Measurements from ENCODE around the gene STXBP3. TPM values are rescaled to one million over a fixed set of nuclear protein-coding genes. Genes with fewer than 3 reads are reported as not detected.

The STXBP3 gene
- total RNA-seq, 4 donors from 2014 or later = 55.8 to 154 (median 79.9) TPM

DNA sequence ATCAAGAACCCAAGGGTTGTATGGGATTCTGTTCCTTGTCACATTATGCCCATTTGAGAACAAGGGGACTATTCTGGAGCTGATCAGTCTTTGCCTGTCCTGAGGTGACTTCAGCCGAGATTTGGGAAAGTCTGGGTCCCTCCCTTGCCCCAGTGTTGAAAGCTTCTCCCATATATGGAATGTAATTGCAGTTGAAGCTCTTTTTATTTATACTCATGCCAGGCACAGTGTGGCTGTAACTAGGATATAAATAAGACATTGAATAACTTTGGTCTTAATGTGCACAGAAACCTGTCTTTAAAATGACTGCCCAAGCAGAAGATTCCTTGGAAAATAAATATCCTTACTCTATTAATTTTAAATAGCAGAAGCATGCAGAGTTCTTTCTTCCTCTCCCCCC lies 95.2 kb downstream of the STXBP3 start:
- H3K4me1 ChIP-seq = peaks cover 4 to 44% (median 10%) of the 10 kb centered on the region in 3 donors
- H3K4me3 ChIP-seq = no peak overlapping the region
- no peaks in the 10 kb centered on the region for H3K36me3 ChIP-seq
- 21 to 22% methylated on average over 1 of the region's 1 CpG for WGBS, 2 donors (ENCODE audit: low coverage in 1 of 2)
- no peaks in the 10 kb centered on the region for H3K9me3 ChIP-seq
- TF ChIP-seq POLR2AphosphoS5 (IDR thresholded peaks at IDR 0.05) = peak; percentile 52
- TF ChIP-seq, protein P1, sequence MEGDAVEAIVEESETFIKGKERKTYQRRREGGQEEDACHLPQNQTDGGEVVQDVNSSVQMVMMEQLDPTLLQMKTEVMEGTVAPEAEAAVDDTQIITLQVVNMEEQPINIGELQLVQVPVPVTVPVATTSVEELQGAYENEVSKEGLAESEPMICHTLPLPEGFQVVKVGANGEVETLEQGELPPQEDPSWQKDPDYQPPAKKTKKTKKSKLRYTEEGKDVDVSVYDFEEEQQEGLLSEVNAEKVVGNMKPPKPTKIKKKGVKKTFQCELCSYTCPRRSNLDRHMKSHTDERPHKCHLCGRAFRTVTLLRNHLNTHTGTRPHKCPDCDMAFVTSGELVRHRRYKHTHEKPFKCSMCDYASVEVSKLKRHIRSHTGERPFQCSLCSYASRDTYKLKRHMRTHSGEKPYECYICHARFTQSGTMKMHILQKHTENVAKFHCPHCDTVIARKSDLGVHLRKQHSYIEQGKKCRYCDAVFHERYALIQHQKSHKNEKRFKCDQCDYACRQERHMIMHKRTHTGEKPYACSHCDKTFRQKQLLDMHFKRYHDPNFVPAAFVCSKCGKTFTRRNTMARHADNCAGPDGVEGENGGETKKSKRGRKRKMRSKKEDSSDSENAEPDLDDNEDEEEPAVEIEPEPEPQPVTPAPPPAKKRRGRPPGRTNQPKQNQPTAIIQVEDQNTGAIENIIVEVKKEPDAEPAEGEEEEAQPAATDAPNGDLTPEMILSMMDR (IDR thresholded peaks at IDR 0.05) = no peak
- ATAC-seq = peak; percentile 77
- H3K27ac ChIP-seq = peak overlapping the region; percentile 64 to 75 (median 72)
- H3K27me3 ChIP-seq = no peaks in the 10 kb centered on the region

DNA sequence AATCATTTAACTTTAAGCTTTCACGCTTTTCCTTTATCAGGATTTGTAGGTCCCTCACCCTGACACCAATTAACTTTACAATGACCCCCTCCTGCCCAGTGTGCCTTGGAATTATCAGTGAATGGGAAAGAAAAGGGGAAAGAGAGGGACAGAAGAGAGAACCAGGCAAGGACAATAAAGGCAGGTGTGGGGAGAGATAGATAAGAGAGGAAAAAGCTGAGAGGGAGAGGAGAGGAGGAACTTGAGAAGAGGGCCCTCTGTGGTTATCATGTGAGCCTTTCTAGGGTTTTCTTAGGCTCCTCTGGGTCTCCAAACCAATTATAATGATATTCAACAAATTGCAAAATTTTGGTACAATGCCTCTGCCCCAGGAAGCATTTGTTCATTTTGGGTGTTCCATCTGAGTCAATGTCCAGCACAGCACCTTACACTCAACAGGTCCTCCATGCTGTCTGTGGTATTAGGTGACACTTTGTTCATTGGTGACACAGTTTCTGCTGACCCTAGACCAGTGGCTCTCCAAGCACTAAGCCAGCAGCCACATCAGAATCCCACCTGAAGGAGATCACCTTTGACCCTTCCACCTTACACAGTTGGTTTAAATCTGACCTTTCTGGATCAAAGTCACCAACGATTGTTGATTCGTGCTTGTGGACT lies 96.2 kb downstream of the STXBP3 start:
- 51% methylated on average over 3 of the region's 3 CpGs; no CpG with 5 or more reads in 1 of the 2 donors for WGBS, 2 donors (ENCODE audit: low coverage in 1 of 2)
- no peaks in the 10 kb centered on the region for H3K36me3 ChIP-seq
- H3K27ac ChIP-seq = peak overlapping the region; percentile 64 to 75 (median 72)
- no peak for ATAC-seq
- TF ChIP-seq POLR2AphosphoS5 (IDR thresholded peaks at IDR 0.05) (no peak), POLR2A (IDR thresholded peaks at IDR 0.05) (no peak), EP300 (IDR thresholded peaks at IDR 0.05) (no peak)
- TF ChIP-seq, protein P1 (IDR thresholded peaks at IDR 0.05) = no peak
- no peak overlapping the region for H3K4me3 ChIP-seq
- no peaks in the 10 kb centered on the region for H3K27me3 ChIP-seq
- no peaks in the 10 kb centered on the region for H3K9me3 ChIP-seq
- peaks cover 4 to 49% (median 10%) of the 10 kb centered on the region in 3 donors for H3K4me1 ChIP-seq

DNA sequence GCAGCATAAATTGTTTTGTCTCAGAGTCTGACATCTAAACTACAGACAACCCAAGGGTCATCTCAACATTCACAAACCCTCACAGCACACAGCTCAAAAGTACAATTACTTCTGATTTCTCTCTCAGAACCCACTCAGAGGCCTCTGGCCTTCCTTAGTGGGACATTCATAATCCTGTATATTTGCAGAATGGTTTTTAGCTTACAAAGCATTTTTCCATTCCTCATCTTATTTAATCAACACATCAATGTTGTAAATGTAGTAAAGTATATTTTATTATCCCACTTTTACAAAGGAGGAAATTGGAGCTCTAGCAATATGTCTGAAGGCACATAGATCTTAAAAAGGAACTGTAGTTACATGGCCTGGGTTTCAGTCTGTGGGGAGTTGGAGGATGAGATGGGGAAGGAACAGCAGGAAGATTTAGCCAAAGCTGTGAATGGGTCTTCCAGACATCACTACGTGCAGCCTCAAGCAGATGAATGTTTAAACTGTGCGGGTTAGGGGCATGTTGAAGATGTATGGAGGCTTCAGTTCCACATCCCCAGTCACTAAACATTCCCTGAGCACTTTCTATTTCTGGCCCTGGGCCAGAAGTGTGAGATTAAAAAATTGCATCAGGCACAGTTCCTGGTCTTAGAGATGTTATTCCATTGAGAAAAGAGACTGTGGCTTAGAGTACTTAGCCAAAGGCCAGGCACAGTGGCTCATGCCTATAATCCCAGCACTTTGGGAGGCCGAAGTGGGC lies 97.1 kb downstream of the STXBP3 start:
- H3K27ac ChIP-seq = peak overlapping the region; percentile 64 to 75 (median 72)
- H3K9me3 ChIP-seq = no peaks in the 10 kb centered on the region
- ATAC-seq = no peak
- no peak for TF ChIP-seq POLR2AphosphoS5 (IDR thresholded peaks at IDR 0.05)
- TF ChIP-seq EP300 (IDR thresholded peaks at IDR 0.05) = no peak
- TF ChIP-seq POLR2A (IDR thresholded peaks at IDR 0.05) = no peak
- TF ChIP-seq, protein P1 (IDR thresholded peaks at IDR 0.05) = no peak
- no peaks in the 10 kb centered on the region for H3K36me3 ChIP-seq
- no peak overlapping the region for H3K4me3 ChIP-seq
- H3K4me1 ChIP-seq = peaks cover 4 to 50% (median 10%) of the 10 kb centered on the region in 3 donors
- H3K27me3 ChIP-seq = no peaks in the 10 kb centered on the region
- WGBS, 2 donors (ENCODE audit: low coverage in 1 of 2) = 38% methylated on average over 3 of the region's 3 CpGs; no CpG with 5 or more reads in 1 of the 2 donors

GRCh38 chr1:108845446-108845845 lies 99.0 kb downstream of the STXBP3 start:
- Histone ChIP-seq H3K4me3 (no peak overlapping the region), H3K27ac (peak overlapping the region in 2 of 4 donors; percentile 41 to 44), H3K27me3 (no peaks in the 10 kb centered on the region), H3K4me1 (peaks cover 4 to 50% (median 10%) of the 10 kb centered on the region in 3 donors), H3K36me3 (no peaks in the 10 kb centered on the region), H3K9me3 (no peaks in the 10 kb centered on the region)
- ATAC-seq = no peak
- TF ChIP-seq POLR2A (IDR thresholded peaks at IDR 0.05) (no peak), POLR2AphosphoS5 (IDR thresholded peaks at IDR 0.05) (no peak), EP300 (IDR thresholded peaks at IDR 0.05) (no peak)
- TF ChIP-seq, protein P1 (IDR thresholded peaks at IDR 0.05) = no peak
- 84 to 94% methylated on average over 2 to 3 of the region's 4 CpGs for WGBS, 2 donors (ENCODE audit: low coverage in 1 of 2)

Measured in gastroesophageal sphincter (tissue), 4 donors.